ENCODE results near the gene NALCN.

- no peak for TF ChIP-seq POLR2A (IDR thresholded peaks at IDR 0.05; ENCODE audit: low read length)
- no peak for TF ChIP-seq GATA1 (IDR thresholded peaks at IDR 0.05; ENCODE audit: low read depth, low read length)
Measured at GRCh38 chr13:101398920-101399319, 17.4 kb downstream of the NALCN start.
